B cell (primary cell): ENCODE results near the gene SLC35B2. TPM values are rescaled to one million over a fixed set of nuclear protein-coding genes. Genes with fewer than 3 reads are reported as not detected.

Experiments
- ATAC-seq: fragments of 200-7000 bp; cut with Tn5 transposase; one replicate; pipeline ENCODE4 v1.10.0; 2021; ENCODE audit warnings: low read depth, mild to moderate bottlenecking, moderate number of reproducible peaks, moderate library complexity
- CTCF ChIA-PET: fragments of 350-600 bp; sonication (Branson Sonifier 250); formaldehyde crosslinking; loops from one replicate; lab custom pipeline; 2021; ENCODE audit warnings: antibody characterized with exemption, inconsistent platforms; lab: Charles Lee
- POLR2A ChIA-PET: fragments of 350-600 bp; sonication (Branson Sonifier 250); formaldehyde crosslinking; loops from one replicate; lab custom pipeline; 2021; ENCODE audit warnings: antibody characterized with exemption; lab: Charles Lee
- DNase-seq: peaks from one replicate; pipeline ENCODE4 v3.0.0; 2013
- H2AFZ ChIP-seq: 2 replicates; pipeline ENCODE4 v1.6.1; 2012; ENCODE audit warnings: mild to moderate bottlenecking, low read depth, low read length; ENCODE audit not compliant: insufficient read depth, poor library complexity, severe bottlenecking
- H3K27ac ChIP-seq, 2 donors: 1 replicate in 1 of 2; 2 replicates in 1 of 2; pipeline ENCODE4 v1.5.1; 2012 to 2013; ENCODE audit warnings: low read length in 2 of 2, mild to moderate bottlenecking in 2 of 2, moderate library complexity in 1 of 2
- H3K27me3 ChIP-seq, 4 experiments: fragments of 200-600 bp in 1 of 4; sonication (generic) in 1 of 4; replicated peaks in 1 of 4; 1 replicate in 2 of 4; 2 replicates in 2 of 4; pipeline versions ENCODE4 v1.6.1 to v1.7.0; 2013 to 2016; ENCODE audit warnings: low read length in 3 of 4, mild to moderate bottlenecking in 2 of 4, mixed read lengths in 1 of 4, moderate library complexity in 1 of 4; ENCODE audit not compliant: insufficient read depth in 4 of 4, control insufficient read depth in 3 of 4; ENCODE audit errors: control extremely low read depth in 1 of 4
- H3K36me3 ChIP-seq, 2 experiments: replicated peaks in 1 of 2; 1 replicate in 1 of 2; 2 replicates in 1 of 2; pipeline versions ENCODE4 v1.6.1 to v1.7.1; 2013; ENCODE audit warnings: low read length in 1 of 2; ENCODE audit not compliant: insufficient read depth in 2 of 2, control insufficient read depth in 1 of 2; ENCODE audit errors: control extremely low read depth in 1 of 2, extremely low read depth in 1 of 2
- H3K4me1 ChIP-seq, 2 donors: fragments of 200-600 bp in 1 of 2; sonication (generic) in 1 of 2; 1 replicate in 1 of 2; 2 replicates in 1 of 2; pipeline versions ENCODE4 v1.5.1 to v1.6.1; 2013 to 2017; ENCODE audit warnings: low read length in 2 of 2; ENCODE audit not compliant: control insufficient read depth in 2 of 2, insufficient read depth in 2 of 2
- H3K4me2 ChIP-seq: replicated peaks from 2 replicates; pipeline ENCODE3; 2012; ENCODE audit warnings: mild to moderate bottlenecking, low read depth, low read length; ENCODE audit not compliant: poor library complexity, severe bottlenecking
- H3K4me3 ChIP-seq, 5 experiments: fragments of 200-600 bp in 1 of 5; sonication (generic) in 1 of 5; 1 replicate in 3 of 5; 2 replicates in 2 of 5; pipeline versions ENCODE4 v1.5.1 to v1.7.0; 2011 to 2016; ENCODE audit warnings: low read length in 4 of 5, mild to moderate bottlenecking in 4 of 5, low read depth in 2 of 5, control low read depth in 1 of 5, moderate library complexity in 1 of 5; ENCODE audit not compliant: insufficient read depth in 1 of 5; ENCODE audit errors: control extremely low read depth in 1 of 5, extremely low read depth in 1 of 5
- H3K79me2 ChIP-seq: fragments of 200-600 bp; sonication (generic); one replicate; pipeline ENCODE4 v1.6.0; 2016; ENCODE audit warnings: low read length; ENCODE audit not compliant: control insufficient read depth, insufficient read depth
- H3K9ac ChIP-seq: fragments of 200-600 bp; sonication (generic); 2 replicates; pipeline ENCODE4 v1.6.1; 2017; ENCODE audit warnings: mild to moderate bottlenecking, low read length, moderate library complexity
- H3K9me3 ChIP-seq, 3 donors: one replicate each; pipeline versions ENCODE4 v1.6.1 to v1.7.1; 2013; ENCODE audit warnings: low read length in 2 of 3; ENCODE audit not compliant: control insufficient read depth in 2 of 3, insufficient read depth in 1 of 3; ENCODE audit errors: control extremely low read depth in 1 of 3
- H4K20me1 ChIP-seq: 2 replicates; pipeline ENCODE4 v1.6.0; 2012; ENCODE audit warnings: mild to moderate bottlenecking, low read length; ENCODE audit not compliant: insufficient read depth, control insufficient read depth, poor library complexity, severe bottlenecking
- H3K27ac Mint-ChIP-seq: one replicate; pipeline ENCODE4 v1.8.0; 2021; ENCODE audit warnings: mixed read lengths
- H3K27me3 Mint-ChIP-seq: one replicate; pipeline ENCODE4 v1.8.0; 2021; ENCODE audit warnings: mixed read lengths
- H3K4me1 Mint-ChIP-seq: one replicate; pipeline ENCODE4 v1.8.0; 2021; ENCODE audit warnings: mixed read lengths
- H3K4me3 Mint-ChIP-seq: one replicate; pipeline ENCODE4 v1.8.0; 2021; ENCODE audit warnings: mixed read lengths
- H3K9me3 Mint-ChIP-seq: one replicate; pipeline ENCODE4 v1.8.0; 2022; ENCODE audit warnings: mixed read lengths; ENCODE audit not compliant: insufficient read depth
- EZH2 ChIP-seq: IDR thresholded peaks from 2 replicates; pipeline ENCODE4 v1.6.1; 2012; ENCODE audit warnings: borderline replicate concordance, low read depth, mild to moderate bottlenecking, moderate library complexity, low read length; ENCODE audit not compliant: insufficient read depth, poor library complexity, severe bottlenecking
- WGBS: methylation state at CpG from one replicate; pipeline ENCODE4 v1.1.5; 2013; ENCODE audit warnings: missing lambda C conversion rate; ENCODE audit not compliant: insufficient coverage; 5-methylcytosine and 5-hydroxymethylcytosine counted together
- intact Hi-C: fragments of 100-400 bp; cut with micrococcal nuclease; formaldehyde crosslinking; loops from one replicate; pipeline ENCODE4 v1.10.0; 2022
- polyA plus RNA-seq: library from polyadenylated mRNA; depleted of rRNA; stranded (reverse); fragments of >200 nt; gene quantifications from 2 replicates; pipeline ENCODE4 v1.2.3, GENCODE V29; 2012
- total RNA-seq, 2 donors: library from RNA; stranded (reverse); fragments of 120-200 nt in 1 of 2; gene quantifications; 1 replicate in 1 of 2; 2 replicates in 1 of 2; pipeline versions ENCODE4 v1.2.3 to v1.2.4, GENCODE V29; 2013 to 2022
- TF ChIP-seq, protein P1 (sequence below): fragments of 200-600 bp; IDR thresholded peaks from one replicate; pipeline ENCODE4 v1.8.0; 2022; ENCODE audit warnings: antibody characterized with exemption, mild to moderate bottlenecking

SLC35B2 gene
- total and polyA plus RNA-seq, 2 donors (not counting 1 experiment from before 2014, with no cell fraction given) = 30.0 to 35.2 TPM

DNA sequence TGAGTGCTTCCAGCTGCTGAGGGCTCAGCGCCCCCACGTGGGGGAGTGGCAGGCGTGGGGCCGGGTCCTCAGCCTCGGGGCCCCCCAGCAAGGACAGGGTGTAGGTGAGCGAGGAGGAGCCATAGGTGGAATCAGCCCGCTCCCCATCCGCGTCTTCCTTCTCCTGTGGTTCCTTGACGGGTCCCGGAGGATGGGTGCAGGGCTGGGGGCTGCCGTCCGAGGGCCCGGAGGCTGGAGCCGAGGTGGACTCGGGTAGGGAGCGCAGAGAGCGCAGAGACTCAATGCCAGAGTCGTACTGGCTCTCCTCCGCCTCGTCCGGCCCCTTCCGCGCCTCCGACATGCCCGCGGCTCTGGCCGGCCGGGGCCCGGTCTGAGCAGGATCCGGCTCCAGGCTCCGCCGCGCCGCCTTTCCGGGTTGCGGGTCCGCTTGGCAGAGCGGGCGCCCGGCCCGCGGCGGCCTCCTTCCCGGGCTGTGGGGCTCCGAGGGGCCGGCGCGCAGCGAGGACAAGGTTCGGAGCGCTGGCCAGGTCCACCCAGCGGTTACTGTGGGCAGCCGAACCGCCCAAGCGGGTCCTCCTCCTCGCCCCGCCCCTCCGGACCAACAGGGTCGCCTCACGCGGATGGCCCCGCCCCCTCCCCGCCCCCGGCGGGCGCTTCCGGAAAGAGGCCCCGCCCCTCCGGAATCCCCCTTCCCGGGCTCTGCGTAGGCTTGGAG lies 7.8 kb upstream of the SLC35B2 start, which contains the start of gene NFKBIE:
Gene NFKBIE (minus strand): TSS at position 545 of the 715 bp plus-strand sequence. CDS start 205 bp downstream, at position 340.
- Histone ChIP-seq H3K4me1 (peaks cover 48 to 61% of the 10 kb centered on the region in 2 donors), H3K9me3 (no peaks in the 10 kb centered on the region), H3K79me2 (peaks cover 48% of the 10 kb centered on the region), H3K27me3 (peaks cover 0 to 13% (median 4%) of the 10 kb centered on the region in 4 experiments), H4K20me1 (peaks cover 27% of the 10 kb centered on the region), H3K9ac (peak within 1 kb of the TSS; percentile 93), H2AFZ (peak within 1 kb of the TSS; percentile 32), H3K4me2 (peak within 1 kb of the TSS; percentile 95), H3K4me3 (peak within 1 kb of the TSS; percentile 94 to 99 (median 98)), H3K36me3 (peaks cover 1 to 28% of the 10 kb centered on the region in 2 experiments), H3K27ac (peak within 1 kb of the TSS; percentile 96 to 98)
- peaks cover 8% of the 10 kb centered on the region for H3K27me3 Mint-ChIP-seq
- H3K4me1 Mint-ChIP-seq = peaks cover 69% of the 10 kb centered on the region
- H3K27ac Mint-ChIP-seq = peak within 1 kb of the TSS; percentile 100
- ATAC-seq = peak; percentile 52
- ChIA-PET CTCF (interaction anchor here (0.6 to 5.5 kb wide), 12 partner anchors 10 to 168 kb away, joined by 3 to 107 read pairs (median 7); partner anchors contain the start of genes HSP90AB1 and SLC29A1), POLR2A (interaction anchor here (1.1 to 7.9 kb wide), 4 partner anchors 9 to 18 kb away, joined by 5 to 105 read pairs (median 9); partner anchors contain the start of gene HSP90AB1)
- WGBS = under 1% methylated on average over 71 of the region's 72 CpGs
- peak; percentile 96 for DNase-seq
- intact Hi-C loops = loop anchor here (1.0 to 5.0 kb wide), 4 partner anchors 8 to 122 kb away; partner anchors contain the start of genes AARS2, CDC5L and SLC35B2
- no peaks in the 10 kb centered on the region for H3K9me3 Mint-ChIP-seq
- no peak for TF ChIP-seq EZH2
- TF ChIP-seq, protein P1, sequence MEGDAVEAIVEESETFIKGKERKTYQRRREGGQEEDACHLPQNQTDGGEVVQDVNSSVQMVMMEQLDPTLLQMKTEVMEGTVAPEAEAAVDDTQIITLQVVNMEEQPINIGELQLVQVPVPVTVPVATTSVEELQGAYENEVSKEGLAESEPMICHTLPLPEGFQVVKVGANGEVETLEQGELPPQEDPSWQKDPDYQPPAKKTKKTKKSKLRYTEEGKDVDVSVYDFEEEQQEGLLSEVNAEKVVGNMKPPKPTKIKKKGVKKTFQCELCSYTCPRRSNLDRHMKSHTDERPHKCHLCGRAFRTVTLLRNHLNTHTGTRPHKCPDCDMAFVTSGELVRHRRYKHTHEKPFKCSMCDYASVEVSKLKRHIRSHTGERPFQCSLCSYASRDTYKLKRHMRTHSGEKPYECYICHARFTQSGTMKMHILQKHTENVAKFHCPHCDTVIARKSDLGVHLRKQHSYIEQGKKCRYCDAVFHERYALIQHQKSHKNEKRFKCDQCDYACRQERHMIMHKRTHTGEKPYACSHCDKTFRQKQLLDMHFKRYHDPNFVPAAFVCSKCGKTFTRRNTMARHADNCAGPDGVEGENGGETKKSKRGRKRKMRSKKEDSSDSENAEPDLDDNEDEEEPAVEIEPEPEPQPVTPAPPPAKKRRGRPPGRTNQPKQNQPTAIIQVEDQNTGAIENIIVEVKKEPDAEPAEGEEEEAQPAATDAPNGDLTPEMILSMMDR = peak; percentile 66
- H3K4me3 Mint-ChIP-seq = peak within 1 kb of the TSS; percentile 100
